ENCODE data around the gene PODXL2. TPM values are rescaled to one million over a fixed set of nuclear protein-coding genes. Genes with fewer than 3 reads are reported as not detected.
"Not testable (repeated sequence)": the region's sequence is repeated elsewhere in the genome, so short reads cannot be mapped to it uniquely, and the experiment has no call there.

The PODXL2 gene
- total RNA-seq, 2 experiments from 2014 or later: 4.0 to 4.2 TPM

DNA sequence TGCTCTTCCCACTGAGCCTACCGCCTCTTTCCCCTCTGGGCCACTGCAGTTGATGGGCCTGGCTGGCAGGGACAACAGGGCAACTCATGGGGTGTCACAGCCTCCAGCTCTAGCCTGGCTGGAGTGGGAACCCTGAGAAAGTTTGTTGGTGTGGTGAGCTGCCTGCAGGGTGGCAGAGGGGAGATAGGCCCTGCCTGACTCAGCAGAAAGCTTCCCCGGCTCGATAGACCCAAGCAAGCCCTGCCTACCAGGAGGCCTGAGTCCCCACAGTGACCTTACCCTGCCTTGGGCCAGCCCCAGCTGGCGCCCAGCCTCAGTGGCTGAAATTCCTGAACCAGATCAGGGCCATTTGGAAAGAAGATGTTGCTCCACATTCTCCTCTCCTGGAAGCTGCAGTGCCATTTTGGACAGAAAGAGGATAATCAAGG is 73.2 kb downstream of the PODXL2 start:
- Mint-ChIP-seq H3K9me3 (peaks cover 2% of the 10 kb centered on the region), H3K4me1 (ENCODE audit: low read depth) (peaks cover 5% of the 10 kb centered on the region), H3K27me3 (no peaks in the 10 kb centered on the region), H3K36me3 (ENCODE audit: low read depth) (no peaks in the 10 kb centered on the region), H3K27ac (no peak overlapping the region), H3K4me3 (no peak overlapping the region)
- TF ChIP-seq, protein P1, sequence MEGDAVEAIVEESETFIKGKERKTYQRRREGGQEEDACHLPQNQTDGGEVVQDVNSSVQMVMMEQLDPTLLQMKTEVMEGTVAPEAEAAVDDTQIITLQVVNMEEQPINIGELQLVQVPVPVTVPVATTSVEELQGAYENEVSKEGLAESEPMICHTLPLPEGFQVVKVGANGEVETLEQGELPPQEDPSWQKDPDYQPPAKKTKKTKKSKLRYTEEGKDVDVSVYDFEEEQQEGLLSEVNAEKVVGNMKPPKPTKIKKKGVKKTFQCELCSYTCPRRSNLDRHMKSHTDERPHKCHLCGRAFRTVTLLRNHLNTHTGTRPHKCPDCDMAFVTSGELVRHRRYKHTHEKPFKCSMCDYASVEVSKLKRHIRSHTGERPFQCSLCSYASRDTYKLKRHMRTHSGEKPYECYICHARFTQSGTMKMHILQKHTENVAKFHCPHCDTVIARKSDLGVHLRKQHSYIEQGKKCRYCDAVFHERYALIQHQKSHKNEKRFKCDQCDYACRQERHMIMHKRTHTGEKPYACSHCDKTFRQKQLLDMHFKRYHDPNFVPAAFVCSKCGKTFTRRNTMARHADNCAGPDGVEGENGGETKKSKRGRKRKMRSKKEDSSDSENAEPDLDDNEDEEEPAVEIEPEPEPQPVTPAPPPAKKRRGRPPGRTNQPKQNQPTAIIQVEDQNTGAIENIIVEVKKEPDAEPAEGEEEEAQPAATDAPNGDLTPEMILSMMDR (IDR thresholded peaks at IDR 0.05): no peak
- H3K36me3 ChIP-seq (ENCODE audit: insufficient read depth, low read length): no peaks in the 10 kb centered on the region
- intact Hi-C loops (cut with DNase I, micrococcal nuclease): no loop called here
- no peak overlapping the region for H3K4me3 ChIP-seq (ENCODE audit: low read length)
- ChIA-PET CTCF (no interaction called here), POLR2A (no interaction called here)
- DNase-seq (no peak), ATAC-seq (ENCODE audit: poor library complexity) (no peak)
- peaks cover 0 to 4% of the 10 kb centered on the region in 2 experiments for H3K9me3 ChIP-seq (ENCODE audit: control insufficient read depth in 1 of 2, insufficient read depth in 1 of 2, low read length in 2 of 2)
- no peak overlapping the region for H3K27ac ChIP-seq (ENCODE audit: low read depth in 1 of 2, low read length in 2 of 2)
- peaks cover 7% of the 10 kb centered on the region for H3K4me1 ChIP-seq (ENCODE audit: insufficient read depth, low read length)
- no peaks in the 10 kb centered on the region for H3K27me3 ChIP-seq (ENCODE audit: control insufficient read depth in 1 of 2, insufficient read depth in 2 of 2, low read length in 2 of 2)

DNA sequence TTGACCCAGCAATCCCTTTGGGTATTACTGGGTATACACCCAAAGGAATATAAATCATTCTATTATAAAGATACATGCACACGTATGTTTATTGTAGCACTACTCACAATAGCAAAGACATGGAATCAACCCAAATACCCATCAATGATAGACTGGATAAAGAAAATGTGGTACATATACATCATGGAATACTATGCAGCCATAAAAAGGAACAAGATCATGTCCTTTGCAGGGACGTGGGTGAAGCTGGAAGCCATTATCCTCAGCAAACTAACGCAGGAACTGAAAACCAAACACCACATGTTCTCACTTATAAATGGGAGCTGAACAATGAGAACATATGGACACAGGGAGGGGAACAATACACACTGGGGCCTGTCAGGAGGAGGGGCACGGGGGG is 75.9 kb downstream of the PODXL2 start:
- DNase-seq; H3K4me3 ChIP-seq (ENCODE audit: low read length); intact Hi-C loops (cut with DNase I, micrococcal nuclease); H3K27ac ChIP-seq (ENCODE audit: low read depth in 1 of 2, low read length in 2 of 2); H3K9me3 ChIP-seq (ENCODE audit: control insufficient read depth in 1 of 2, insufficient read depth in 1 of 2, low read length in 2 of 2); H3K36me3 ChIP-seq (ENCODE audit: insufficient read depth, low read length); CTCF ChIA-PET; H3K27me3 Mint-ChIP-seq; H3K4me1 ChIP-seq (ENCODE audit: insufficient read depth, low read length); ATAC-seq (ENCODE audit: poor library complexity); H3K36me3 Mint-ChIP-seq (ENCODE audit: low read depth); H3K4me1 Mint-ChIP-seq (ENCODE audit: low read depth); H3K27me3 ChIP-seq (ENCODE audit: control insufficient read depth in 1 of 2, insufficient read depth in 2 of 2, low read length in 2 of 2); H3K9me3 Mint-ChIP-seq; H3K4me3 Mint-ChIP-seq; H3K27ac Mint-ChIP-seq; POLR2A ChIA-PET: not testable (repeated sequence)

DNA sequence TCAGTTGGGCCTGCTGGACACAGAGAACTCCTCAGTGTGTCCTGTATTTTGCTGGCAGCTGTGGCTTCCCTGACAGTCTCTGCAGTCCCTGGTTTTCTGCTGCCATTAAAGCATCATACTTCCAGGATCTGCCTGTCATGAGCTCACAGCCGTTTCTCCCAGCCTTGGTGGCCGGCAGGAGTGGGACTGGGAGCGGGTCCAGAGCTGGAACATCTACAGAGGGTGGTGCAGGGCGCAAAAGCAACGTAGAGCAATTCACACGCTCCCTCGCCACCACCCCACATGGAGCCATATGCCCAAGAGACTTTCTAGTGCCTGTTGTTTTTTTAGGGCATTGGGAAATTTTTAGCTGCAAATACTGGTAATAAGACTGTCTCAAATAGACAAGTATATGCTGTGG is 77.3 kb downstream of the PODXL2 start:
- Histone ChIP-seq H3K27me3 (ENCODE audit: control insufficient read depth in 1 of 2, insufficient read depth in 2 of 2, low read length in 2 of 2) (no peaks in the 10 kb centered on the region), H3K36me3 (ENCODE audit: insufficient read depth, low read length) (no peaks in the 10 kb centered on the region), H3K4me1 (ENCODE audit: insufficient read depth, low read length) (no peaks in the 10 kb centered on the region), H3K9me3 (ENCODE audit: control insufficient read depth in 1 of 2, insufficient read depth in 1 of 2, low read length in 2 of 2) (peaks cover 0 to 4% of the 10 kb centered on the region in 2 experiments), H3K4me3 (ENCODE audit: low read length) (no peak overlapping the region), H3K27ac (ENCODE audit: low read depth in 1 of 2, low read length in 2 of 2) (no peak overlapping the region)
- intact Hi-C loops (cut with DNase I, micrococcal nuclease): no loop called here
- ChIA-PET CTCF (no interaction called here), POLR2A (no interaction called here)
- Mint-ChIP-seq H3K9me3 (peaks cover 2% of the 10 kb centered on the region), H3K27ac (no peak overlapping the region), H3K36me3 (ENCODE audit: low read depth) (no peaks in the 10 kb centered on the region), H3K27me3 (no peaks in the 10 kb centered on the region), H3K4me1 (ENCODE audit: low read depth) (no peaks in the 10 kb centered on the region), H3K4me3 (no peak overlapping the region)
- DNase-seq (peak in 1 of 14 experiments; percentile 5), ATAC-seq (ENCODE audit: poor library complexity) (no peak)
- TF ChIP-seq, protein P1 (IDR thresholded peaks at IDR 0.05): no peak

DNA sequence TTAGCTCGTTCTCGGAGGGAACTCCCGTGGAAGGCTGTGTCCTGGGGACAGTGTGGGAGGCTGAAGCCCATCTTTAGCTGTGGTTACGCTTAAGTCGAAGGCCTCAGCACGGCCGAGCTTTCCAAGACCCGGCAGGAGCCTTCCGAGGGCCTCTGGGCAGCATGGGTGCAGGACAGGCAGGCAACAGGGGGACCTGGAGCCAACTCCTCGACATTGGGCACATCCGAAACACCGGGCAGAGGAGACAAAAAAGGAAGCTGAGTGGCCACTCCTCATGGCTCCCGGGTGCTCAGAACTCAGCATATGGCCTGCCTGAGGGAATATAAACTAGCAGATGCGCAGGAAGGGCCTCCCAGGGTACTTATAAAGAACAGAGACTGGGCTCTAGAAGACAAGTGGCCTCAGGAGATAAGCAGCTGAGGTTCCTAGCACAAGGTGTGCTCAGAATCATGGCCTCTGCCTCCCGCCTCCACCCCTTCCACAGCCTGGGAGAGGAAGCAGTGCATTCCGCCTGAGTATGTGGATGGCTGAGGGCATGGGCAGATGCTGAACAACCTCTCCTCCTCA is 77.9 kb downstream of the PODXL2 start:
- no peak overlapping the region for H3K27ac Mint-ChIP-seq
- CTCF ChIA-PET: no interaction called here
- H3K4me3 Mint-ChIP-seq: no peak overlapping the region
- POLR2A ChIA-PET: no interaction called here
- no peak overlapping the region for H3K4me3 ChIP-seq (ENCODE audit: low read length)
- H3K27me3 Mint-ChIP-seq: no peaks in the 10 kb centered on the region
- peaks cover 2% of the 10 kb centered on the region for H3K9me3 Mint-ChIP-seq
- intact Hi-C loops (cut with DNase I, micrococcal nuclease): no loop called here
- no peaks in the 10 kb centered on the region for H3K27me3 ChIP-seq (ENCODE audit: control insufficient read depth in 1 of 2, insufficient read depth in 2 of 2, low read length in 2 of 2)
- no peaks in the 10 kb centered on the region for H3K4me1 ChIP-seq (ENCODE audit: insufficient read depth, low read length)
- no peaks in the 10 kb centered on the region for H3K36me3 ChIP-seq (ENCODE audit: insufficient read depth, low read length)
- H3K9me3 ChIP-seq (ENCODE audit: control insufficient read depth in 1 of 2, insufficient read depth in 1 of 2, low read length in 2 of 2): peaks cover 0 to 4% of the 10 kb centered on the region in 2 experiments
- DNase-seq (peak in 1 of 14 experiments; percentile 20), ATAC-seq (ENCODE audit: poor library complexity) (no peak)
- TF ChIP-seq, protein P1 (IDR thresholded peaks at IDR 0.05): no peak
- no peak overlapping the region for H3K27ac ChIP-seq (ENCODE audit: low read depth in 1 of 2, low read length in 2 of 2)
- H3K4me1 Mint-ChIP-seq (ENCODE audit: low read depth): no peaks in the 10 kb centered on the region
- no peaks in the 10 kb centered on the region for H3K36me3 Mint-ChIP-seq (ENCODE audit: low read depth)

Measured in CD4-positive, alpha-beta T cell (primary cell).